PC-9 (cell line): ENCODE data around the gene PGS1.

Source experiments
- CTCF ChIP-seq: fragments of 200-600 bp; sonication (generic); conservative IDR thresholded peaks from 2 replicates; pipeline ENCODE4 v1.6.1; 2017; ENCODE audit warnings: mixed run types, antibody characterized with exemption, mild to moderate bottlenecking, moderate library complexity
- EZH2 ChIP-seq: fragments of 200-600 bp; sonication (generic); IDR thresholded peaks from 2 replicates; pipeline ENCODE4 v1.8.0; 2017; ENCODE audit warnings: antibody characterized with exemption, low read depth

GRCh38 chr17:78414178-78415162 is 36.0 kb downstream of the PGS1 start:
- TF ChIP-seq CTCF: no peak
- TF ChIP-seq EZH2: no peak
